MM.1S (cell line): ENCODE data around the gene STYK1.

Experiments used
- EZH2phosphoT487 ChIP-seq: fragments of 300-600 bp; sonication (generic); IDR thresholded peaks from 2 replicates; pipeline ENCODE4 v1.6.1; 2018; ENCODE audit warnings: antibody characterized with exemption, low read length
- TF ChIP-seq, protein P1 (sequence below): fragments of 300-600 bp; sonication (generic); IDR thresholded peaks from 2 replicates; pipeline ENCODE4 v1.5.1; 2016; ENCODE audit warnings: antibody characterized with exemption, low read length, mixed read lengths

- TF ChIP-seq EZH2phosphoT487 = no peak
- TF ChIP-seq, protein P1, sequence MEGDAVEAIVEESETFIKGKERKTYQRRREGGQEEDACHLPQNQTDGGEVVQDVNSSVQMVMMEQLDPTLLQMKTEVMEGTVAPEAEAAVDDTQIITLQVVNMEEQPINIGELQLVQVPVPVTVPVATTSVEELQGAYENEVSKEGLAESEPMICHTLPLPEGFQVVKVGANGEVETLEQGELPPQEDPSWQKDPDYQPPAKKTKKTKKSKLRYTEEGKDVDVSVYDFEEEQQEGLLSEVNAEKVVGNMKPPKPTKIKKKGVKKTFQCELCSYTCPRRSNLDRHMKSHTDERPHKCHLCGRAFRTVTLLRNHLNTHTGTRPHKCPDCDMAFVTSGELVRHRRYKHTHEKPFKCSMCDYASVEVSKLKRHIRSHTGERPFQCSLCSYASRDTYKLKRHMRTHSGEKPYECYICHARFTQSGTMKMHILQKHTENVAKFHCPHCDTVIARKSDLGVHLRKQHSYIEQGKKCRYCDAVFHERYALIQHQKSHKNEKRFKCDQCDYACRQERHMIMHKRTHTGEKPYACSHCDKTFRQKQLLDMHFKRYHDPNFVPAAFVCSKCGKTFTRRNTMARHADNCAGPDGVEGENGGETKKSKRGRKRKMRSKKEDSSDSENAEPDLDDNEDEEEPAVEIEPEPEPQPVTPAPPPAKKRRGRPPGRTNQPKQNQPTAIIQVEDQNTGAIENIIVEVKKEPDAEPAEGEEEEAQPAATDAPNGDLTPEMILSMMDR = no peak
These were observed 102.7 kb downstream of the STYK1 start for GRCh38 chr12:10571141-10571540.
